ENCODE measurements around the gene TCIRG1.
A peak's percentile ranks its signal among the peaks of the same experiment; 100 is the strongest.
"Not testable (repeated sequence)": the region's sequence is repeated elsewhere in the genome, so short reads cannot be mapped to it uniquely, and the experiment has no call there.

Gene TCIRG1, protein sequence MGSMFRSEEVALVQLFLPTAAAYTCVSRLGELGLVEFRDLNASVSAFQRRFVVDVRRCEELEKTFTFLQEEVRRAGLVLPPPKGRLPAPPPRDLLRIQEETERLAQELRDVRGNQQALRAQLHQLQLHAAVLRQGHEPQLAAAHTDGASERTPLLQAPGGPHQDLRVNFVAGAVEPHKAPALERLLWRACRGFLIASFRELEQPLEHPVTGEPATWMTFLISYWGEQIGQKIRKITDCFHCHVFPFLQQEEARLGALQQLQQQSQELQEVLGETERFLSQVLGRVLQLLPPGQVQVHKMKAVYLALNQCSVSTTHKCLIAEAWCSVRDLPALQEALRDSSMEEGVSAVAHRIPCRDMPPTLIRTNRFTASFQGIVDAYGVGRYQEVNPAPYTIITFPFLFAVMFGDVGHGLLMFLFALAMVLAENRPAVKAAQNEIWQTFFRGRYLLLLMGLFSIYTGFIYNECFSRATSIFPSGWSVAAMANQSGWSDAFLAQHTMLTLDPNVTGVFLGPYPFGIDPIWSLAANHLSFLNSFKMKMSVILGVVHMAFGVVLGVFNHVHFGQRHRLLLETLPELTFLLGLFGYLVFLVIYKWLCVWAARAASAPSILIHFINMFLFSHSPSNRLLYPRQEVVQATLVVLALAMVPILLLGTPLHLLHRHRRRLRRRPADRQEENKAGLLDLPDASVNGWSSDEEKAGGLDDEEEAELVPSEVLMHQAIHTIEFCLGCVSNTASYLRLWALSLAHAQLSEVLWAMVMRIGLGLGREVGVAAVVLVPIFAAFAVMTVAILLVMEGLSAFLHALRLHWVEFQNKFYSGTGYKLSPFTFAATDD

DNA sequence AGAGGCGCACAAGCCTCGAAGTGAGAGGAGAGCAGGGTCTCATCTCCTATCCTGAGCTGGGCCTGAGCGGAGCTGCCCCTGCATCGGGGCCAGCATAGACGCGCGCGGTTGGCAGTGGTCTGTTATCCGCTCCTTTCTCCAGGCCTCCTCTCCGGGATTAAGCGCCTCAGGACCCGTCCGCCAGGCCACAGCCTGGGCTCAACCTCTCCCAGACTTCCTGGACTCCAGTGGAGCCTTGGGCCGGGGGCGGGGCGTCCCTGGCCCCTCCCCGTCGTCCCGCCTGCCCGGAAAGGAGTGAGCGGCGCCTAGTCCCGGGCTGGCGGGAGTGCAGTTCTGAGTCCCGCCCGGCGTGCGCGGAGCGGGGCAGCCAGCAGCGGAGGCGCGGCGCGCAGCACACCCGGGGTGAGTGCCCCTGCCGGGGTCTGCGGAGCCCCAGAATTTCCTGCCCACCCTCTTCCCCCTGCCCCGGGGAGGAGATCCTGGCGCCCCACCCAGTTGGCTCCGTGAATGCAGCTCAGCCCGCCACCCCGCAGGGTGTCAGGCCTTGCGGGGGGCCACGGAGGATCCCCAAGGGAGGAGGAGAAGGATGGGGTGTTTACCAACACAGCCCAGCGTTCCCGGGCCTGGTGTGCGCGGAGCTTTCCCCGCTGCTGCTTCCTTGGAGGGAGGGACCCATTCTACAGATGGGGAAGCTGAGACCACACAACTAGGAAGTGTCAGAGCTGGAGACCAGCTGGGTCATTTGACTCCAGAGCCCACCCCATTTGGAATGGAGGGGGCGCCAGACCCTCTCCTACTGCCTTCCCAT is at the start of gene TCIRG1:
Gene TCIRG1, plus strand, starts transcription at position 308 of the 808 bp plus-strand sequence. CDS start 2,247 bp downstream, outside the sequence.
- peak; percentile 46 for DNase-seq (ENCODE audit: low read depth)

- DNase-seq (ENCODE audit: low read depth): not testable (repeated sequence)
Measured at GRCh38 chr11:67990546-67991346, 48.1 kb upstream of the TCIRG1 start.

DNA sequence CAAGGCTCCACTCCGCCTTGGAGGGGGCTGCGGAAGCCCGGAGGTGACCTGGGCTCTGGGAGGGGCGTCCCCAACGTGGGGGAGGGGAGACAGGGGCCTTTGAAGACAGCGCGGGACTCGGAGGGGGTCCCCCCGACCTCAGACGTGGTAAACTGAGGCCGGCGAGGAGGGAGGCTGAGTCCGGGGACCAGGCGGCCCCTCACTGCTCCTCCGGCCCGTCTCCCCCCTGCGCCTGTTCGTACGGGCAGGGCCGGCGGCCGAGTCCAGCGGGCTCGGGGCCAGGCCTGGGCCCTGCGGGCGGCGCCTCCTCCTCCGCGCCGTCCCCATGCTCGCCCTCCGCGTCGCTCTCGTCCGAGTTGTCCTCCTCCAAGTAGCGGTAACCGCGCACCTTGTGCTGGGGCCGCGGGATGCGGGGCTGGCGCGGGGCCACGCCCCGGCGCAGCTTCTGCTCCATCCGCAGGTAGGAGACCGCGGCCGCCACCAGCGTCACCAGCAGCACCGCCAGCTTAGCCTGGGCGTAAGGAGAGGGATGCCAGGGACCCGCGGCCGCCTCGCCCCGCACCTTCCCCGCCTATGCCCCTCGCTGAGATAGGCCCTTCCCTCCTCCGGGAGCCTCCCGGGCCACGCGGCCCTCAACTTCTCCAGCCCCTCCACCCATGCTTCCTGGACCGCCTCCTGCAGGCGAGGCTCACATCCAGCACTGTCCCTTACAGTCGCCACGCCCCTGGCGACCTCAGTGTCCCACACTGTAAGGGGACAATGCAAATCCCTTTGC is 47.3 kb upstream of the TCIRG1 start:
- not testable (repeated sequence) for DNase-seq (ENCODE audit: low read depth)

DNA sequence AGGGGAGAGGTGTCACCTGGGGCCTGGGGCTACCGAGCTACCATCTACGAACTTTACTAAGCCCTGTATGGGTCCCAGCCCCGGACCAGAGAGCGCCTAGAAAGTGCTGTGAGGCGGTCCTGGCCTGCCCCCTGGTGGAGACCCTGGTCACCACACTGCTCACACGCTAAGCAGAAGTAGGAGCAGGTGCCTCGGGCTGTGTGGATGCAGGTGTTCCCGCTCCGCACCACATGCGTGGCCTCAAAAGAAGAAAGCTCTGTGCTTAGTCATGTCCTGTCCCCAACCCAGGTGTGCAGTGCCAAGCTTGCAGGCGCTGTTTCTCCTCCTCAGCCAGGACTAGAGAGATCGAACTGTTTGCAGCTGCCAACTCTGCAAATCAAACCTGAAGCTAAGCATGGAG is 45.0 kb upstream of the TCIRG1 start:
- DNase-seq (ENCODE audit: low read depth): not testable (repeated sequence)

DNA sequence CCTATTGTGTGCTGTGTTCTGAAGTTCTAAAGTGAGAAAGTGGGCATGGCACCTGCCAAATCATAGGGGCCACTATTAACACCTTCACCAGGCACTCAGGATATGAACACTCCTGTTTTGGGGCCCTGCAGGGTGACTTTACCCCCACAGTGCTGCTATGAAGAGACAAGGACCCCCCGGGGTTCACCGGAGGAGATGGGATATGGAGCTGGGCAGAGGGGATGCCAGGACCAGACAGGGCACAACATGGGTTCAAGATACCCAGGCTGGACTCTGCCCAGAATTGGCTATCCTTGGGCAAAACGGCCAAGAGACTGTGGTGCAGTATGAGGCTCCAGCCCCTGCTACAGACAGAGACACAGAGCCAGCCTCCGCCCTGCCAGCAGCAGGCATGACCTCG is 44.4 kb upstream of the TCIRG1 start:
- not testable (repeated sequence) for DNase-seq (ENCODE audit: low read depth)

DNA sequence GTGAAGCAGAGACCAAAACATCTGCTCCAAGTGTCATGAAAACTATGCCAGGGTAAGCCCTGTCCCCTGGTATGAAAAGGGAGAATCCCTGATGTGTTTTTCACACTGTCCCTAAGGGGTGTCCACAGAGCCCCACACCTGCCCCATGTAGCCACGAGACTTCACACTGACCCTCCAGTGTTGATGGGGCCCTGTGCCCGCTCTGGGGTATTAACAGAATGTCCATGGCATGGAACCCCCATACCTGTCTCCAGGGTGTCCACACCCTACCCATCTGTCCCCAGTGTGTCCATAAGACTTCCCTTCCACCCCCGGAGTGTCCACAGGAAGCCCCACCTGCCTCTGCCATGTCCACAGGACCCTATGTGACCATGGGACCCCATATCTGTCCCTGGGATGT is 43.7 kb upstream of the TCIRG1 start:
- not testable (repeated sequence) for DNase-seq (ENCODE audit: low read depth)

GRCh38 chr11:67995579-67995978 is 43.2 kb upstream of the TCIRG1 start:
- DNase-seq (ENCODE audit: low read depth): not testable (repeated sequence)

DNA sequence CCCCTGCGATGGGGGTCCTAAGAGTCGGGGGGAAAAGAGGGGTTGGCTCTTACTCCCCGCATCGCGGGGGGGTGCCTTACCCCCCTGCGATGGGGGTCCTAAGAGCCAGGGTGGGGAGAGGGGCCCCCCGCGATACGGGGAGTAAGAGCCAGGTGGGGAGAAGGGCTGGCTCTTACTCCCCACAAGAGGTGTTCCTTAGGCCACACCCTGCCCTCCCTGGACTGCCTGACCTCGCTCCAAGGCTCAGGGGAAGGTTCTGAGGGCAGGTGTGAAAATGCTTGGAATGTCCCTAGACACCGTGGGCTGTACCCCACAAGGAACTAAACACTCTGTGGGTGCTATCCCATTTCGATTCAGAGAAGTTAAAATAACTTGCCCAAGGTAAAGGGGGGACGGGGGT is 42.8 kb upstream of the TCIRG1 start:
- no peak for DNase-seq (ENCODE audit: low read depth)

GRCh38 chr11:67996622-67997474 is 42.0 kb upstream of the TCIRG1 start:
- DNase-seq (ENCODE audit: low read depth): peak; percentile 27

GRCh38 chr11:67997475-67997921 is 41.3 kb upstream of the TCIRG1 start:
- no peak for DNase-seq (ENCODE audit: low read depth)

DNA sequence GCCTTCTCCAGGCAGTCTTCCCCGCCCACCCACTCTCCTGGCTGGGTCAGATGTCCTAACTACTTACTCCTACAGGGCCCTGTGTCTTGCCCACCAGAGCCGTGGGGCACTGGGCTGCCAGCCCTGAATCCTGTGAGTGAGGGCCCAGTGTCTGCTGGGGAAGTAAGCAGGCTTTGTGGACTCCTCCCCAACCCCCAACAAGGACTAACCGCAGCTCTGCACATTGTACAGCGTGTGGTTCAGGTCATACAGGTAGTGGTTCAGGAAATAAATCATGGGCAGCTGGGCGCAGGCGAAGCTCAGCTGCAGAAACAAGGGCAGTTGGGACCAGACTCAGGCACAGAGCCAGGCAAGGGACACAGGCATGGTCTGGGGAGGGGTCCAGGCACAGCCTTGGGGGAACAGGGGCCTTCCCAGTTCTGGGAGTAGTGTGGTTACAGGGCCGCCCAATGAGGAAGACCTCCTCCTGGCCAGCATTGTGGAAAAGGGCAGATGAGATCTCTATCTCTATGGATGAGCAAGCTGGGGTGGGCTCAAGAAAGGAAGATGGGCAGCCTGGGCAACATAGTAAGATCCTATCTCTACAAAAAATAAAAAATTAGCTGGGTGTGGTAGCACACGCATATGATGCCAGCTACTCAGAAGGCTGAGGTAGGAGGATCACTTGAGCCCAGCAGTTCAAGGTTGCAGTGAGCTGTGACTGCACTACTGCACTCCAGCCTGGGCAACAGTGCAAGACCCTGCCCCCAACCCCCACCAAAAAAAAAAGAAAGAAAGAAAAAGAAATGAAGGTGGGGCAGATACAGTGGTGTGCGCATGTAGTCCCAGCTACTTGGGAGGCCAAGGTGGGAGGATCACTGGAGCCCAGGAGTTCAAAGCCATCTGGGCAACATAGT is 40.4 kb upstream of the TCIRG1 start:
- no peak for DNase-seq (ENCODE audit: low read depth)

DNA sequence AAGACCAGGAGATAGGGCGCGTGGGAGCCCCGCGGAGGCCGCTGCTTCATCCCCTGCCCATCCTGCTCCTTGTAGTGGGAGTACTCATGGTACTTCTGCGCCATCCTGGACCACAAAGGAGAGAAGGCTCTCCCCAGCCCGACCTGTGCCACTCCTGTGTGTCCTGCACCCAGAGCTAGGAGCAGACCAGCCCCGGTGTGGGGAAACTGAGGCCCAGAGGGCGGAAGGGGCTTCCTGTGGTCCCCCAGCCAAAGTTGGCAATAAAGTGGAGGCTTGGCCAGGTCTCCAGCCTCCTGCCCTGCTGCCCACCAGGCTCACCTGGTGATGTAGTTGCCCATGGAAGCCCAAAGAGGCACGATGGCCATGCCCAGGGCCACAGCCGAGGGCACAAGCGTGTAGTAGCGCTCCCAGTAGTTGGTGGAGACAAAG is 39.6 kb upstream of the TCIRG1 start:
- DNase-seq (ENCODE audit: low read depth): no peak

DNA sequence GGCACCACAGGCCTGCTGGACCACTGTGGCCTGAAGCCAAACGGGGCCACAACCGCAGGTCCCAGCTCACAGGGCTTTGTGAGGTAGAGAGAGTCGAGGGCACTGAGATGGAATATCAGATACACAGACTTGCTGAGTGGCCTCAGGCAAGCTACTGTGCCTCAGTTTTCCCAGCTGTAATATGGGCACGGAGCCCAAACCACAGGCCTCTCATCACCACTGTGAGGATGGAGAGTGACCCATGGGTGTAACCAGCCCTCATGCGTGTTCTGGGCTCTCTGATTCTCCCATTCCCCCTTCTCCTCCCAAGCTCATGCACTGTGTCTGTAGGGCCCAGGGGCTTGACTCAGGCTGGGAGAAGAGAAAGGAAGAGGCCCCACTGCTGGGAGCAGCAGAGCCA is 39.1 kb upstream of the TCIRG1 start:
- no peak for DNase-seq (ENCODE audit: low read depth)

- DNase-seq (ENCODE audit: low read depth): no peak
Measured at GRCh38 chr11:68002575-68002937, 36.3 kb upstream of the TCIRG1 start.

- no peak for DNase-seq (ENCODE audit: low read depth)
Measured at GRCh38 chr11:68002938-68003845, 35.6 kb upstream of the TCIRG1 start.

GRCh38 chr11:68003846-68004550 is 34.8 kb upstream of the TCIRG1 start, which contains the start of gene UNC93B1:
Gene UNC93B1 (minus strand): TSS chr11:68004097. CDS start chr11:68004043, 54 bp downstream.
- DNase-seq (ENCODE audit: low read depth): peak; percentile 72
